ENCODE measurements around the gene EFCC1.

GRCh38 chr3:129018271-129018670, 17.2 kb downstream of the EFCC1 start:
- TF ChIP-seq POLR2A (IDR thresholded peaks at IDR 0.05) = no peak
- no peak for TF ChIP-seq CTCF (IDR thresholded peaks at IDR 0.05)

All from tibial nerve (tissue), 3 donors.